DOHH2 (cell line): ENCODE measurements around the gene CDKL5.

Source experiments
- H3F3A ChIP-seq: fragments of 200-600 bp; sonication (generic), shearing (Covaris generic); 2 replicates; pipeline ENCODE4 v1.6.0; 2016; ENCODE audit warnings: antibody characterized with exemption, mild to moderate bottlenecking; ENCODE audit not compliant: control insufficient read depth, insufficient read depth
- H3K27ac ChIP-seq: fragments of 200-600 bp; sonication (generic); 2 replicates; pipeline ENCODE4 v1.5.1; 2014; ENCODE audit warnings: low read depth, mild to moderate bottlenecking, low read length, moderate library complexity
- H3K27me3 ChIP-seq: fragments of 200-600 bp; sonication (generic); 2 replicates; pipeline ENCODE4 v1.6.1; 2014; ENCODE audit warnings: mild to moderate bottlenecking, low read length, mixed read lengths; ENCODE audit not compliant: control insufficient read depth
- H3K36me3 ChIP-seq: fragments of 200-600 bp; sonication (generic); 2 replicates; pipeline ENCODE4 v1.6.1; 2014; ENCODE audit warnings: mild to moderate bottlenecking, low read length, moderate library complexity, mixed read lengths; ENCODE audit not compliant: control insufficient read depth
- H3K4me1 ChIP-seq: fragments of 200-600 bp; sonication (generic); 2 replicates; pipeline ENCODE4 v1.6.1; 2014; ENCODE audit warnings: mild to moderate bottlenecking, low read length, mixed read lengths; ENCODE audit not compliant: control insufficient read depth
- H3K4me2 ChIP-seq: fragments of 200-600 bp; sonication (generic); 2 replicates; pipeline ENCODE4 v1.6.0; 2014; ENCODE audit warnings: mild to moderate bottlenecking, low read length, moderate library complexity
- H3K4me3 ChIP-seq: fragments of 200-600 bp; sonication (generic); 2 replicates; pipeline ENCODE4 v1.5.1; 2014; ENCODE audit warnings: mild to moderate bottlenecking, low read length, mixed read lengths
- H3K79me2 ChIP-seq: fragments of 200-600 bp; sonication (generic); 2 replicates; pipeline ENCODE4 v1.6.1; 2014; ENCODE audit warnings: mild to moderate bottlenecking, low read length, mixed read lengths; ENCODE audit not compliant: control insufficient read depth
- H3K9me2 ChIP-seq: fragments of 200-600 bp; sonication (generic); replicated peaks from 2 replicates; pipeline ENCODE4 v1.6.1; 2014; ENCODE audit warnings: mild to moderate bottlenecking, low read length, mixed read lengths; ENCODE audit not compliant: control insufficient read depth
- H3K9me3 ChIP-seq: fragments of 200-600 bp; sonication (generic); 2 replicates; pipeline ENCODE4 v1.6.1; 2014; ENCODE audit warnings: antibody characterized with exemption, low read length, mixed read lengths; ENCODE audit not compliant: control insufficient read depth, insufficient read depth
- H4K20me1 ChIP-seq: fragments of 200-600 bp; sonication (generic); 2 replicates; pipeline ENCODE4 v1.6.0; 2014; ENCODE audit warnings: low read depth, mild to moderate bottlenecking, antibody characterized with exemption, low read length, moderate library complexity; ENCODE audit not compliant: control insufficient read depth, insufficient read depth
- CTCF ChIP-seq: fragments of 200-600 bp; sonication (generic); IDR thresholded peaks from one replicate; pipeline ENCODE4 v1.5.1; 2014; ENCODE audit warnings: antibody characterized with exemption, mild to moderate bottlenecking, low read depth, low read length; ENCODE audit not compliant: poor library complexity, severe bottlenecking
- EZH2phosphoT487 ChIP-seq: fragments of 200-600 bp; sonication (generic); IDR thresholded peaks from 2 replicates; pipeline ENCODE4 v1.6.1; 2017; ENCODE audit warnings: borderline replicate concordance, mild to moderate bottlenecking, antibody characterized with exemption, low read length, moderate library complexity, mixed read lengths

Gene CDKL5

GRCh38 chrX:18638398-18638797 is 213.0 kb downstream of the CDKL5 start:
- Histone ChIP-seq H3K79me2 (no peaks in the 10 kb centered on the region), H3K27ac (no peak overlapping the region), H3K9me3 (no peaks in the 10 kb centered on the region), H3K36me3 (no peaks in the 10 kb centered on the region), H3K9me2 (no peaks in the 10 kb centered on the region), H3K4me3 (no peak overlapping the region), H3K4me2 (no peak overlapping the region), H3K4me1 (no peaks in the 10 kb centered on the region), H3F3A (no peaks in the 10 kb centered on the region), H3K27me3 (no peaks in the 10 kb centered on the region), H4K20me1 (no peaks in the 10 kb centered on the region)
- TF ChIP-seq CTCF (no peak), EZH2phosphoT487 (no peak)

GRCh38 chrX:18639280-18639679 is 213.9 kb downstream of the CDKL5 start:
- no peaks in the 10 kb centered on the region for H3K79me2 ChIP-seq
- no peak overlapping the region for H3K4me3 ChIP-seq
- no peak overlapping the region for H3K27ac ChIP-seq
- no peaks in the 10 kb centered on the region for H3K9me3 ChIP-seq
- no peaks in the 10 kb centered on the region for H3K36me3 ChIP-seq
- no peak overlapping the region for H3K4me2 ChIP-seq
- no peaks in the 10 kb centered on the region for H3F3A ChIP-seq
- H3K9me2 ChIP-seq: no peaks in the 10 kb centered on the region
- no peaks in the 10 kb centered on the region for H4K20me1 ChIP-seq
- no peaks in the 10 kb centered on the region for H3K27me3 ChIP-seq
- no peak for TF ChIP-seq CTCF
- TF ChIP-seq EZH2phosphoT487: no peak
- H3K4me1 ChIP-seq: no peaks in the 10 kb centered on the region

GRCh38 chrX:18640686-18641085 is 215.3 kb downstream of the CDKL5 start:
- H3K9me3 ChIP-seq: no peaks in the 10 kb centered on the region
- H3K4me1 ChIP-seq: no peaks in the 10 kb centered on the region
- no peak overlapping the region for H3K27ac ChIP-seq
- no peaks in the 10 kb centered on the region for H3F3A ChIP-seq
- H3K79me2 ChIP-seq: no peaks in the 10 kb centered on the region
- no peak for TF ChIP-seq CTCF
- no peak for TF ChIP-seq EZH2phosphoT487
- H3K27me3 ChIP-seq: no peaks in the 10 kb centered on the region
- H3K4me2 ChIP-seq: no peak overlapping the region
- H3K4me3 ChIP-seq: no peak overlapping the region
- H4K20me1 ChIP-seq: no peaks in the 10 kb centered on the region
- H3K36me3 ChIP-seq: no peaks in the 10 kb centered on the region
- no peaks in the 10 kb centered on the region for H3K9me2 ChIP-seq

- no peak overlapping the region for H3K27ac ChIP-seq
- no peak overlapping the region for H3K4me3 ChIP-seq
- no peak overlapping the region for H3K4me2 ChIP-seq
- no peaks in the 10 kb centered on the region for H3K9me3 ChIP-seq
- no peaks in the 10 kb centered on the region for H4K20me1 ChIP-seq
- no peaks in the 10 kb centered on the region for H3K9me2 ChIP-seq
- TF ChIP-seq EZH2phosphoT487 (no peak), CTCF (no peak)
- no peaks in the 10 kb centered on the region for H3F3A ChIP-seq
- no peaks in the 10 kb centered on the region for H3K79me2 ChIP-seq
- no peaks in the 10 kb centered on the region for H3K27me3 ChIP-seq
- H3K36me3 ChIP-seq: no peaks in the 10 kb centered on the region
- no peaks in the 10 kb centered on the region for H3K4me1 ChIP-seq
These were observed 217.8 kb downstream of the CDKL5 start for GRCh38 chrX:18643243-18643642.
